C4-2B (cell line): ENCODE measurements around the gene CTTN.

Experiments
- H3K27ac ChIP-seq: fragments of 450-650 bp; 2 replicates; pipeline ENCODE4 v1.5.1; 2017
- CTCF ChIP-seq: fragments of 450-650 bp; conservative IDR thresholded peaks from 2 replicates; pipeline ENCODE4 v1.5.1; 2017; ENCODE audit warnings: mild to moderate bottlenecking
- ZFX ChIP-seq: fragments of 450-650 bp; IDR thresholded peaks from 2 replicates; pipeline ENCODE4 v1.6.1; 2017

The CTTN gene

GRCh38 chr11:70367071-70367470 is 31.3 kb upstream of the CTTN start:
- TF ChIP-seq CTCF (no peak), ZFX (no peak)
- H3K27ac ChIP-seq = no peak overlapping the region

- TF ChIP-seq CTCF (no peak), ZFX (no peak)
- no peak overlapping the region for H3K27ac ChIP-seq
Measured at GRCh38 chr11:70368961-70369360, 29.4 kb upstream of the CTTN start.

- no peak for TF ChIP-seq ZFX
- TF ChIP-seq CTCF = no peak
- no peak overlapping the region for H3K27ac ChIP-seq
Measured at GRCh38 chr11:70371241-70371640, 27.1 kb upstream of the CTTN start.

GRCh38 chr11:70372076-70372475 is 26.3 kb upstream of the CTTN start:
- TF ChIP-seq CTCF = no peak
- TF ChIP-seq ZFX = no peak
- H3K27ac ChIP-seq = no peak overlapping the region

GRCh38 chr11:70376621-70377020 is 21.7 kb upstream of the CTTN start:
- no peak overlapping the region for H3K27ac ChIP-seq
- no peak for TF ChIP-seq ZFX
- no peak for TF ChIP-seq CTCF

- no peak overlapping the region for H3K27ac ChIP-seq
- no peak for TF ChIP-seq ZFX
- no peak for TF ChIP-seq CTCF
Measured at GRCh38 chr11:70377645-70378044, 20.7 kb upstream of the CTTN start.

- TF ChIP-seq CTCF = no peak
- no peak for TF ChIP-seq ZFX
- H3K27ac ChIP-seq = no peak overlapping the region
Measured at GRCh38 chr11:70378506-70379134, 19.7 kb upstream of the CTTN start.
